Esophagus muscularis mucosa (tissue), 3 donors: ENCODE results near the gene ATF3.
A peak's percentile ranks its signal among the peaks of the same experiment; 100 is the strongest.

ENCODE experiments used
- CTCF ChIP-seq, 3 experiments: fragments of 200-600 bp in 2 of 3; fragments of 450-650 bp in 1 of 3; sonication (generic) in 2 of 3; IDR thresholded peaks; one replicate each; pipeline ENCODE4 v1.5.1; 2017 to 2019; ENCODE audit warnings: antibody characterized with exemption in 3 of 3, mild to moderate bottlenecking in 2 of 3, moderate library complexity in 1 of 3
- POLR2A ChIP-seq: fragments of 450-650 bp; IDR thresholded peaks from one replicate; pipeline ENCODE4 v1.6.1; 2017; ENCODE audit warnings: antibody characterized with exemption, moderate library complexity, mild to moderate bottlenecking, low read depth

- TF ChIP-seq CTCF (IDR thresholded peaks at IDR 0.05) (peak; percentile 30 to 52 (median 44)), POLR2A (no peak)
Measured at GRCh38 chr1:212595787-212596714, 12.5 kb upstream of the ATF3 start.
